WERI-Rb-1 (cell line): ENCODE measurements around the gene PCGF3.

Source experiments
- DNase-seq: peaks from one replicate; pipeline ENCODE4 v3.0.0-alpha.2; 2020
- H3K27ac ChIP-seq: fragments of 250-450 bp; sonication (Bioruptor Pico); 2 replicates; pipeline ENCODE4 v1.5.1; 2020; ENCODE audit warnings: mild to moderate bottlenecking, moderate library complexity
- H3K27me3 ChIP-seq: fragments of 250-450 bp; sonication (Bioruptor Pico); 2 replicates; pipeline ENCODE4 v1.5.1; 2021; ENCODE audit warnings: mild to moderate bottlenecking, low read depth, moderate library complexity; ENCODE audit not compliant: insufficient read depth, severe bottlenecking
- H3K36me3 ChIP-seq: fragments of 250-450 bp; sonication (Bioruptor Pico); 2 replicates; pipeline ENCODE4 v1.5.1; 2020; ENCODE audit warnings: mild to moderate bottlenecking, moderate library complexity
- H3K4me3 ChIP-seq: 2 replicates; pipeline ENCODE4 v1.5.1; 2011; ENCODE audit warnings: low read depth, mild to moderate bottlenecking, control low read depth, low read length
- H3K9me3 ChIP-seq: fragments of 250-450 bp; sonication (Bioruptor Pico); 2 replicates; pipeline ENCODE4 v1.5.1; 2021; ENCODE audit warnings: mild to moderate bottlenecking, moderate library complexity; ENCODE audit not compliant: severe bottlenecking
- CTCF ChIP-seq: IDR thresholded peaks from 2 replicates; pipeline ENCODE4 v1.5.1; 2011; ENCODE audit warnings: low read depth, mild to moderate bottlenecking, control low read depth, inconsistent platforms, low read length

The PCGF3 gene

GRCh38 chr4:680551-680927 lies 25.1 kb upstream of the PCGF3 start:
- no peak overlapping the region for H3K4me3 ChIP-seq

GRCh38 chr4:680928-681645 lies 24.5 kb upstream of the PCGF3 start:
- Histone ChIP-seq H3K27ac (no peak overlapping the region), H3K4me3 (no peak overlapping the region), H3K27me3 (no peaks in the 10 kb centered on the region), H3K9me3 (no peaks in the 10 kb centered on the region), H3K36me3 (no peaks in the 10 kb centered on the region)
- no peak for TF ChIP-seq CTCF
- no peak for DNase-seq

More at GRCh38 chr4:680551-680927, 25.1 kb upstream of the PCGF3 start:
- DNase-seq = no peak
- H3K27me3 ChIP-seq = no peaks in the 10 kb centered on the region
- H3K9me3 ChIP-seq = no peaks in the 10 kb centered on the region
- no peak for TF ChIP-seq CTCF
- H3K27ac ChIP-seq = no peak overlapping the region
- no peaks in the 10 kb centered on the region for H3K36me3 ChIP-seq

- no peaks in the 10 kb centered on the region for H3K27me3 ChIP-seq
- TF ChIP-seq CTCF = no peak
- no peaks in the 10 kb centered on the region for H3K9me3 ChIP-seq
- H3K27ac ChIP-seq = no peak overlapping the region
- DNase-seq = no peak
- no peak overlapping the region for H3K4me3 ChIP-seq
- H3K36me3 ChIP-seq = no peaks in the 10 kb centered on the region
Observed at GRCh38 chr4:681736-682451, 23.7 kb upstream of the PCGF3 start.

- no peak for TF ChIP-seq CTCF
- no peaks in the 10 kb centered on the region for H3K36me3 ChIP-seq
- H3K27ac ChIP-seq = no peak overlapping the region
- H3K27me3 ChIP-seq = no peaks in the 10 kb centered on the region
- H3K4me3 ChIP-seq = no peak overlapping the region
- DNase-seq = no peak
- H3K9me3 ChIP-seq = no peaks in the 10 kb centered on the region
Observed at GRCh38 chr4:682490-683172, 23.0 kb upstream of the PCGF3 start.

- TF ChIP-seq CTCF = no peak
Observed at GRCh38 chr4:683247-683897, 22.3 kb upstream of the PCGF3 start.

More at GRCh38 chr4:683247-683897, 22.3 kb upstream of the PCGF3 start:
- Histone ChIP-seq H3K36me3 (no peaks in the 10 kb centered on the region), H3K9me3 (no peaks in the 10 kb centered on the region), H3K4me3 (no peak overlapping the region), H3K27ac (peak overlapping the region; percentile 8; the same call in 1 of the 2 replicates), H3K27me3 (no peaks in the 10 kb centered on the region)
- no peak for DNase-seq
